ENCODE measurements around the gene NAALADL2.

DNA sequence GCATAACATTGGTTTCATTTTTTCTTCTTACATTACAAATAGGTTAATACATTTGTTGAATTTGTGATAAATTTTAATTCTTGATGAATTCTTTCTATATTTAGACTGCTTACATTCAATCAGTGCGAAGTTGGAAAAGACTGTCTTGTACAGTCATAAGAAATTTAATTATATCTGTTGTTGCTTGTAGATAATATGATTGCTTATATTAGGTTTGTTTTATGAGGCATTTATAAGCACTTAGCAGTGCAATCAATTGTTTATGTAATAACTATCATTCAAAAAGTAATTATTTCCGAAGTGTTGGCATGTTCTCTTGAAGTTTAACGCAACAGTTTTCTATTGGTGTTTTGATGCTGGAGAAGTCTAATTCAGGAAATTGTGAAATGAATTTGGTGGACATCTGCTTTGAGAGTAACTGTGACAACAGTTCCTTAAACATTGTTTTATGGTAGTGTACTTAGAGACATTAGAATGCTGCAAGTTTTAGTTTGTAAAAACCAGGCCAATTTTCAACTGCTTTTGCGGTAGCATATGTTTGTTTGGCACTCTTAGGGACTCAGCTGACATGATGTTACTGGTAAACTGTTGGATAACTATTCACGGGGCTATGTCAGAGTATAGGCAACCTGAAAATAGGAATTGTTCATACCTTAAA lies 99.7 kb downstream of the NAALADL2 start:
- no peak for TF ChIP-seq CTCF (conservative IDR thresholded peaks at IDR 0.05)
- TF ChIP-seq ZFX (IDR thresholded peaks at IDR 0.05), result no peak
